B cell (primary cell): Measurements from ENCODE around the gene OR7G1. TPM values are rescaled to one million over a fixed set of nuclear protein-coding genes. Genes with fewer than 3 reads are reported as not detected.

ENCODE experiments used
- ATAC-seq: fragments of 200-7000 bp; cut with Tn5 transposase; one replicate; pipeline ENCODE4 v1.10.0; 2021; ENCODE audit warnings: low read depth, mild to moderate bottlenecking, moderate number of reproducible peaks, moderate library complexity
- CTCF ChIA-PET: fragments of 350-600 bp; sonication (Branson Sonifier 250); formaldehyde crosslinking; loops from one replicate; lab custom pipeline; 2021; ENCODE audit warnings: antibody characterized with exemption, inconsistent platforms; lab: Charles Lee
- POLR2A ChIA-PET: fragments of 350-600 bp; sonication (Branson Sonifier 250); formaldehyde crosslinking; loops from one replicate; lab custom pipeline; 2021; ENCODE audit warnings: antibody characterized with exemption; lab: Charles Lee
- DNase-seq: peaks from one replicate; pipeline ENCODE4 v3.0.0; 2013
- H2AFZ ChIP-seq: 2 replicates; pipeline ENCODE4 v1.6.1; 2012; ENCODE audit warnings: mild to moderate bottlenecking, low read depth, low read length; ENCODE audit not compliant: insufficient read depth, poor library complexity, severe bottlenecking
- H3K27ac ChIP-seq, 2 donors: 1 replicate in 1 of 2; 2 replicates in 1 of 2; pipeline ENCODE4 v1.5.1; 2012 to 2013; ENCODE audit warnings: low read length in 2 of 2, mild to moderate bottlenecking in 2 of 2, moderate library complexity in 1 of 2
- H3K27me3 ChIP-seq, 4 experiments: fragments of 200-600 bp in 1 of 4; sonication (generic) in 1 of 4; replicated peaks in 1 of 4; 1 replicate in 2 of 4; 2 replicates in 2 of 4; pipeline versions ENCODE4 v1.6.1 to v1.7.0; 2013 to 2016; ENCODE audit warnings: low read length in 3 of 4, mild to moderate bottlenecking in 2 of 4, mixed read lengths in 1 of 4, moderate library complexity in 1 of 4; ENCODE audit not compliant: insufficient read depth in 4 of 4, control insufficient read depth in 3 of 4; ENCODE audit errors: control extremely low read depth in 1 of 4
- H3K36me3 ChIP-seq, 2 experiments: replicated peaks in 1 of 2; 1 replicate in 1 of 2; 2 replicates in 1 of 2; pipeline versions ENCODE4 v1.6.1 to v1.7.1; 2013; ENCODE audit warnings: low read length in 1 of 2; ENCODE audit not compliant: insufficient read depth in 2 of 2, control insufficient read depth in 1 of 2; ENCODE audit errors: control extremely low read depth in 1 of 2, extremely low read depth in 1 of 2
- H3K4me1 ChIP-seq, 2 donors: fragments of 200-600 bp in 1 of 2; sonication (generic) in 1 of 2; 1 replicate in 1 of 2; 2 replicates in 1 of 2; pipeline versions ENCODE4 v1.5.1 to v1.6.1; 2013 to 2017; ENCODE audit warnings: low read length in 2 of 2; ENCODE audit not compliant: control insufficient read depth in 2 of 2, insufficient read depth in 2 of 2
- H3K4me2 ChIP-seq: replicated peaks from 2 replicates; pipeline ENCODE3; 2012; ENCODE audit warnings: mild to moderate bottlenecking, low read depth, low read length; ENCODE audit not compliant: poor library complexity, severe bottlenecking
- H3K4me3 ChIP-seq, 5 experiments: fragments of 200-600 bp in 1 of 5; sonication (generic) in 1 of 5; 1 replicate in 3 of 5; 2 replicates in 2 of 5; pipeline versions ENCODE4 v1.5.1 to v1.7.0; 2011 to 2016; ENCODE audit warnings: low read length in 4 of 5, mild to moderate bottlenecking in 4 of 5, low read depth in 2 of 5, control low read depth in 1 of 5, moderate library complexity in 1 of 5; ENCODE audit not compliant: insufficient read depth in 1 of 5; ENCODE audit errors: control extremely low read depth in 1 of 5, extremely low read depth in 1 of 5
- H3K79me2 ChIP-seq: fragments of 200-600 bp; sonication (generic); one replicate; pipeline ENCODE4 v1.6.0; 2016; ENCODE audit warnings: low read length; ENCODE audit not compliant: control insufficient read depth, insufficient read depth
- H3K9ac ChIP-seq: fragments of 200-600 bp; sonication (generic); 2 replicates; pipeline ENCODE4 v1.6.1; 2017; ENCODE audit warnings: mild to moderate bottlenecking, low read length, moderate library complexity
- H3K9me3 ChIP-seq, 3 donors: one replicate each; pipeline versions ENCODE4 v1.6.1 to v1.7.1; 2013; ENCODE audit warnings: low read length in 2 of 3; ENCODE audit not compliant: control insufficient read depth in 2 of 3, insufficient read depth in 1 of 3; ENCODE audit errors: control extremely low read depth in 1 of 3
- H4K20me1 ChIP-seq: 2 replicates; pipeline ENCODE4 v1.6.0; 2012; ENCODE audit warnings: mild to moderate bottlenecking, low read length; ENCODE audit not compliant: insufficient read depth, control insufficient read depth, poor library complexity, severe bottlenecking
- H3K27ac Mint-ChIP-seq: one replicate; pipeline ENCODE4 v1.8.0; 2021; ENCODE audit warnings: mixed read lengths
- H3K27me3 Mint-ChIP-seq: one replicate; pipeline ENCODE4 v1.8.0; 2021; ENCODE audit warnings: mixed read lengths
- H3K4me1 Mint-ChIP-seq: one replicate; pipeline ENCODE4 v1.8.0; 2021; ENCODE audit warnings: mixed read lengths
- H3K4me3 Mint-ChIP-seq: one replicate; pipeline ENCODE4 v1.8.0; 2021; ENCODE audit warnings: mixed read lengths
- H3K9me3 Mint-ChIP-seq: one replicate; pipeline ENCODE4 v1.8.0; 2022; ENCODE audit warnings: mixed read lengths; ENCODE audit not compliant: insufficient read depth
- CTCF ChIP-seq: fragments of 200-600 bp; IDR thresholded peaks from one replicate; pipeline ENCODE4 v1.8.0; 2022; ENCODE audit warnings: antibody characterized with exemption, mild to moderate bottlenecking
- EZH2 ChIP-seq: IDR thresholded peaks from 2 replicates; pipeline ENCODE4 v1.6.1; 2012; ENCODE audit warnings: borderline replicate concordance, low read depth, mild to moderate bottlenecking, moderate library complexity, low read length; ENCODE audit not compliant: insufficient read depth, poor library complexity, severe bottlenecking
- WGBS: methylation state at CpG from one replicate; pipeline ENCODE4 v1.1.5; 2013; ENCODE audit warnings: missing lambda C conversion rate; ENCODE audit not compliant: insufficient coverage; 5-methylcytosine and 5-hydroxymethylcytosine counted together
- intact Hi-C: fragments of 100-400 bp; cut with micrococcal nuclease; formaldehyde crosslinking; loops from one replicate; pipeline ENCODE4 v1.10.0; 2022
- polyA plus RNA-seq: library from polyadenylated mRNA; depleted of rRNA; stranded (reverse); fragments of >200 nt; gene quantifications from 2 replicates; pipeline ENCODE4 v1.2.3, GENCODE V29; 2012
- total RNA-seq, 2 donors: library from RNA; stranded (reverse); fragments of 120-200 nt in 1 of 2; gene quantifications; 1 replicate in 1 of 2; 2 replicates in 1 of 2; pipeline versions ENCODE4 v1.2.3 to v1.2.4, GENCODE V29; 2013 to 2022

Gene OR7G1
- total and polyA plus RNA-seq, 2 donors (not counting 1 experiment from before 2014, with no cell fraction given) = not detected

- H3K27ac Mint-ChIP-seq = peak overlapping the region; percentile 8
- H4K20me1 ChIP-seq = no peaks in the 10 kb centered on the region
- no peaks in the 10 kb centered on the region for H3K9me3 Mint-ChIP-seq
- ChIA-PET CTCF (interaction anchor here (0.7 kb wide), 1 partner anchor 498 kb away, joined by 3 read pairs; no protein-coding TSS in a partner anchor), POLR2A (no interaction called here)
- peak; percentile 62 for ATAC-seq
- H3K4me1 ChIP-seq = peaks cover 4 to 12% of the 10 kb centered on the region in 2 donors
- peak; percentile 50 for DNase-seq
- no peak overlapping the region for H3K9ac ChIP-seq
- H3K4me3 ChIP-seq = no peak overlapping the region
- peaks cover 11% of the 10 kb centered on the region for H3K27me3 Mint-ChIP-seq
- H3K4me1 Mint-ChIP-seq = peaks cover 10% of the 10 kb centered on the region
- peak overlapping the region; percentile 49 for H2AFZ ChIP-seq
- H3K27me3 ChIP-seq = peaks cover 0 to 8% (median 3%) of the 10 kb centered on the region in 4 experiments
- TF ChIP-seq EZH2 (no peak), CTCF (no peak)
- intact Hi-C loops = no loop called here
- no peaks in the 10 kb centered on the region for H3K79me2 ChIP-seq
- H3K27ac ChIP-seq = no peak overlapping the region
- H3K4me2 ChIP-seq = no peak overlapping the region
- H3K9me3 ChIP-seq = no peaks in the 10 kb centered on the region
- no peak overlapping the region for H3K4me3 Mint-ChIP-seq
- H3K36me3 ChIP-seq = no peaks in the 10 kb centered on the region
- no CpG with 5 or more reads among the region's 1 CpG for WGBS
These were observed 15.4 kb upstream of the OR7G1 start for GRCh38 chr19:9130965-9131364.

- CTCF ChIA-PET = no interaction called here
- peaks cover 4 to 12% of the 10 kb centered on the region in 2 donors for H3K4me1 ChIP-seq
- intact Hi-C loops = no loop called here
- H3K36me3 ChIP-seq = no peaks in the 10 kb centered on the region
- no peak overlapping the region for H2AFZ ChIP-seq
- 0% methylated on average over 1 of the region's 3 CpGs for WGBS
- H3K4me1 Mint-ChIP-seq = peaks cover 10% of the 10 kb centered on the region
- peaks cover 15% of the 10 kb centered on the region for H3K27me3 Mint-ChIP-seq
- no peak overlapping the region for H3K4me3 Mint-ChIP-seq
- ATAC-seq = no peak
- peaks cover 0 to 9% (median 4%) of the 10 kb centered on the region in 4 experiments for H3K27me3 ChIP-seq
- H3K9ac ChIP-seq = no peak overlapping the region
- no peak overlapping the region for H3K27ac ChIP-seq
- no peaks in the 10 kb centered on the region for H3K9me3 ChIP-seq
- no peak overlapping the region for H3K4me2 ChIP-seq
- TF ChIP-seq CTCF (no peak), EZH2 (no peak)
- no peaks in the 10 kb centered on the region for H4K20me1 ChIP-seq
- POLR2A ChIA-PET = no interaction called here
- H3K4me3 ChIP-seq = no peak overlapping the region
- H3K9me3 Mint-ChIP-seq = no peaks in the 10 kb centered on the region
- no peak overlapping the region for H3K27ac Mint-ChIP-seq
- no peak for DNase-seq
- no peaks in the 10 kb centered on the region for H3K79me2 ChIP-seq
These were observed 12.6 kb upstream of the OR7G1 start for GRCh38 chr19:9128171-9128570.
